PC-3 (cell line): Measurements from ENCODE around the gene SVBP. TPM values are rescaled to one million over a fixed set of nuclear protein-coding genes. Genes with fewer than 3 reads are reported as not detected.

Experiments used
- ATAC-seq: fragments of 200-7000 bp; cut with Tn5 transposase; 2 replicates; pipeline ENCODE4 v1.9.1; 2020; ENCODE audit warnings: mild to moderate bottlenecking, moderate library complexity
- BruUV-seq: library from RNA; stranded (reverse); fragments of 400-500 nt; replicated peaks from 2 replicates; lab custom pipeline; 2021; lab: Mats Ljungman, UMichigan
- CTCF ChIA-PET: fragments of 300-600 bp; sonication (Branson Sonifier 250); formaldehyde crosslinking; loops from one replicate; lab custom pipeline; 2022; ENCODE audit warnings: antibody characterized with exemption; lab: Charles Lee
- POLR2A ChIA-PET: fragments of 300-600 bp; sonication (Branson Sonifier 250); formaldehyde crosslinking; loops from one replicate; lab custom pipeline; 2022; ENCODE audit warnings: antibody characterized with exemption; ENCODE audit not compliant: unreplicated experiment; lab: Charles Lee
- DNase-seq: peaks from one replicate; pipeline ENCODE4 v3.0.0-alpha.2; 2015
- H2AFZ ChIP-seq: fragments of 300-600 bp; sonication (generic); 2 replicates; pipeline ENCODE4 v1.6.0; 2016; ENCODE audit warnings: antibody characterized with exemption, low read length
- H3F3A ChIP-seq: fragments of 300-600 bp; sonication (generic); one replicate; pipeline ENCODE4 v1.6.0; 2017; ENCODE audit warnings: antibody characterized with exemption, low read length, control low read depth, mild to moderate bottlenecking; ENCODE audit not compliant: unreplicated experiment
- H3K27ac ChIP-seq: fragments of 300-600 bp; sonication (generic); 2 replicates; pipeline ENCODE4 v1.5.1; 2016; ENCODE audit warnings: mild to moderate bottlenecking, low read length
- H3K27me3 ChIP-seq: fragments of 300-600 bp; sonication (generic); 2 replicates; pipeline ENCODE4 v1.6.1; 2016; ENCODE audit warnings: low read length, mixed read lengths
- H3K36me3 ChIP-seq: fragments of 300-600 bp; sonication (generic); 2 replicates; pipeline ENCODE4 v1.6.1; 2016; ENCODE audit warnings: low read depth, mixed run types, low read length, mixed read lengths
- H3K4me1 ChIP-seq: fragments of 300-600 bp; sonication (generic); 2 replicates; pipeline ENCODE4 v1.5.1; 2016; ENCODE audit warnings: low read length; ENCODE audit not compliant: insufficient read depth
- H3K4me2 ChIP-seq: fragments of 300-600 bp; sonication (generic); 2 replicates; pipeline ENCODE4 v1.6.0; 2016; ENCODE audit warnings: low read length
- H3K4me3 ChIP-seq: fragments of 300-600 bp; sonication (generic); 2 replicates; pipeline ENCODE4 v1.5.1; 2016; ENCODE audit warnings: mild to moderate bottlenecking, low read length, mixed read lengths
- H3K79me2 ChIP-seq: fragments of 300-600 bp; sonication (generic); 2 replicates; pipeline ENCODE4 v1.6.1; 2017; ENCODE audit warnings: low read length, mixed read lengths
- H3K9ac ChIP-seq: fragments of 300-600 bp; sonication (generic); 2 replicates; pipeline ENCODE4 v1.6.0; 2016; ENCODE audit warnings: mild to moderate bottlenecking, low read length
- H3K9me2 ChIP-seq: fragments of 300-600 bp; sonication (generic); replicated peaks from 2 replicates; pipeline ENCODE4 v1.6.1; 2016; ENCODE audit warnings: mixed run types, low read length, mixed read lengths
- H3K9me3 ChIP-seq: fragments of 300-600 bp; sonication (generic); 2 replicates; pipeline ENCODE4 v1.6.1; 2016; ENCODE audit warnings: low read length, mixed read lengths
- H4K20me1 ChIP-seq: fragments of 300-600 bp; sonication (generic); 2 replicates; pipeline ENCODE4 v1.6.1; 2016; ENCODE audit warnings: low read length, mixed read lengths
- EZH2 ChIP-seq: fragments of 300-600 bp; sonication (generic); IDR thresholded peaks from one replicate; pipeline ENCODE4 v1.6.1; 2017; ENCODE audit warnings: antibody characterized with exemption, mild to moderate bottlenecking, low read length; ENCODE audit not compliant: unreplicated experiment
- EZH2phosphoT487 ChIP-seq: fragments of 300-600 bp; sonication (generic); IDR thresholded peaks from 2 replicates; pipeline ENCODE4 v1.6.1; 2018; ENCODE audit warnings: mild to moderate bottlenecking, antibody characterized with exemption, low read length, borderline replicate concordance
- intact Hi-C: fragments of 100-400 bp; cut with micrococcal nuclease; formaldehyde crosslinking; loops from 2 replicates; pipeline ENCODE4 v1.9.0; 2023
- total RNA-seq: library from RNA; depleted of rRNA; stranded (reverse); fragments of >200 nt; gene quantifications from 2 replicates; pipeline ENCODE4 v1.2.3, GENCODE V29; 2014
- TF ChIP-seq, protein P1 (sequence below): fragments of 300-600 bp; sonication (generic); conservative IDR thresholded peaks from 2 replicates; pipeline ENCODE4 v1.5.1; 2017; ENCODE audit warnings: antibody characterized with exemption, low read depth, mild to moderate bottlenecking, low read length

SVBP gene
- total RNA-seq, 1 experiment from 2014 or later, result 39.7 TPM

DNA sequence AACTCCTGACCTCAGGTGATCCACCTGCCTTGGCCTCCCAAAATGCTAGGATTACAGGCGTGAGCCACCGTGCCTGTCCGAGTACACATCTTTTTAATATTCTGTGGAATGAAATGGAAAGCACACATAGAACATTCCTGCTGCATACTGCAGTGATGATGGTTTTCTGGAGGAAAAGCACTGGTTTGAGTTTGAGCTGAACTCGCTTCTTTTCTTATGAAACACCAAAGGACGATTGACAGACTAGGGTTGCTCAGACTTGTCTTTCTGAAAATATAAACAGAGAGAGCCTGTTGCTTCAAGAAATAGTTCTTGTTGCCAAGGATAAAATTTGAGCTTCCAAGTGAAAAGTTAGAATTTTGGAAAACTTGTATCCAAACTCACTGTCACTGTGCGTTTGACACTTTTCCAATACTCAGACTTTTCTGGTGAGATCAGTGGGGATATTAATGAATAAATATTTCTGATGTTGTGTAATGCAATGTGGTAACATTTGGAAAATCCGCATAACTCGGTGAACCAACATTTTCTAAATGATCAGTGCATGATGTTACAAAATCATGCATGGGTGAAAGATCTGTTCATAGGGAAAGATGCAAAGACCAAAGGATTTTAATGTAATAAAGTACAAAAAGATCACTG is 15.2 kb downstream of the SVBP start:
- H3K36me3 ChIP-seq, result no peaks in the 10 kb centered on the region
- H3K27me3 ChIP-seq, result no peaks in the 10 kb centered on the region
- H3K9me3 ChIP-seq, result no peaks in the 10 kb centered on the region
- TF ChIP-seq, protein P1, sequence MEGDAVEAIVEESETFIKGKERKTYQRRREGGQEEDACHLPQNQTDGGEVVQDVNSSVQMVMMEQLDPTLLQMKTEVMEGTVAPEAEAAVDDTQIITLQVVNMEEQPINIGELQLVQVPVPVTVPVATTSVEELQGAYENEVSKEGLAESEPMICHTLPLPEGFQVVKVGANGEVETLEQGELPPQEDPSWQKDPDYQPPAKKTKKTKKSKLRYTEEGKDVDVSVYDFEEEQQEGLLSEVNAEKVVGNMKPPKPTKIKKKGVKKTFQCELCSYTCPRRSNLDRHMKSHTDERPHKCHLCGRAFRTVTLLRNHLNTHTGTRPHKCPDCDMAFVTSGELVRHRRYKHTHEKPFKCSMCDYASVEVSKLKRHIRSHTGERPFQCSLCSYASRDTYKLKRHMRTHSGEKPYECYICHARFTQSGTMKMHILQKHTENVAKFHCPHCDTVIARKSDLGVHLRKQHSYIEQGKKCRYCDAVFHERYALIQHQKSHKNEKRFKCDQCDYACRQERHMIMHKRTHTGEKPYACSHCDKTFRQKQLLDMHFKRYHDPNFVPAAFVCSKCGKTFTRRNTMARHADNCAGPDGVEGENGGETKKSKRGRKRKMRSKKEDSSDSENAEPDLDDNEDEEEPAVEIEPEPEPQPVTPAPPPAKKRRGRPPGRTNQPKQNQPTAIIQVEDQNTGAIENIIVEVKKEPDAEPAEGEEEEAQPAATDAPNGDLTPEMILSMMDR, result no peak
- no peak for TF ChIP-seq EZH2
- TF ChIP-seq EZH2phosphoT487, result no peak
- DNase-seq (no peak), ATAC-seq (no peak)
- no peaks in the 10 kb centered on the region for H3K9me2 ChIP-seq
- CTCF ChIA-PET, result no interaction called here
- no peaks in the 10 kb centered on the region for H3K79me2 ChIP-seq
- POLR2A ChIA-PET, result no interaction called here
- H3F3A ChIP-seq, result no peaks in the 10 kb centered on the region
- H4K20me1 ChIP-seq, result no peaks in the 10 kb centered on the region
- H3K4me2 ChIP-seq, result no peak overlapping the region
- BruUV-seq, result no TSS peak
- intact Hi-C loops, result no loop called here
- H3K9ac ChIP-seq, result no peak overlapping the region
- no peak overlapping the region for H2AFZ ChIP-seq
- H3K27ac ChIP-seq, result no peak overlapping the region
- H3K4me3 ChIP-seq, result no peak overlapping the region
- H3K4me1 ChIP-seq, result no peaks in the 10 kb centered on the region

DNA sequence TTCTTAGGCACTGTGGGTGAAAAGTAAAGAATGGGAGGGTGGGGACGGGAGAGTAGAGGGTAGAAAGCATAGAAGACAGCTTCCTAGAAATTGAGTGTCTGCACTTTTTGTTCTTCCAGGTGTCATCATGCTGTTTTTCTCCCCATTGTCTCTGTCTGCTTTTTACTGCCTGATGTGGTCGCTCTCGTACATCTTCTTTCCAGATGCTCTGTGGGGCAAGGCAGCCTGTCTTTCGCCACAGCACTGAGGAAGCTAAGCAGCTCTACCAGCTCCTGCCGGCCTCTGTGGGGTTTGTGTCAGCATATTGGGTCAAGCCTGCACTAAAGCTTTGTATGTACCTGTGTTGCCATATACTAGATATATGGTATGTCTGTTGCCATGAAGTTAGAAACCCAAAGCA is 19.2 kb downstream of the SVBP start:
- Histone ChIP-seq H3K36me3 (no peaks in the 10 kb centered on the region), H3K9ac (no peak overlapping the region), H3K4me2 (no peak overlapping the region), H3K4me1 (no peaks in the 10 kb centered on the region), H3K79me2 (no peaks in the 10 kb centered on the region), H2AFZ (no peak overlapping the region), H3K9me3 (no peaks in the 10 kb centered on the region), H3K4me3 (no peak overlapping the region), H4K20me1 (no peaks in the 10 kb centered on the region), H3F3A (no peaks in the 10 kb centered on the region), H3K27ac (no peak overlapping the region), H3K9me2 (no peaks in the 10 kb centered on the region), H3K27me3 (no peaks in the 10 kb centered on the region)
- no TSS peak for BruUV-seq
- intact Hi-C loops, result no loop called here
- DNase-seq, result no peak
- ChIA-PET POLR2A (no interaction called here), CTCF (no interaction called here)
- TF ChIP-seq EZH2 (no peak), EZH2phosphoT487 (no peak)
- TF ChIP-seq, protein P1, result no peak
- ATAC-seq, result no peak

DNA sequence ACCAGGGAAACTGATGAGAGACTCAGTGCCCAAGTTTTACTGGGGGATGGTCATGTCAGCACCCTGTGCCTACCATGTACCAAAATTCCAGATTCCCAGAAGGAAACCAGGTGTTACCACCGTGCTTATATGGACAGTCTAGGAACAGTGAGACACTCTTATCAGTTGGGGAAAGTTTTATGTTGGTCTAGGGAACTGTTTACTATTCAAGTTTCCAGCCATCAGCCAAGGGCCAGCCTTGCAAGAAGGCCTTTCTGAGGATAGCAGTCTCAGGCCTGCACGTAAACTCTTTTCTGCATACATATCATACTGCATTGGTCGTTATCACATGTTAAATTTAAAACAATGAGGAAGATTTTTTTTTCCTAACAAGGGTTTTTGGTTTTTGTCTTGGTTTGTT is 19.8 kb downstream of the SVBP start:
- H4K20me1 ChIP-seq, result no peaks in the 10 kb centered on the region
- no peak overlapping the region for H2AFZ ChIP-seq
- H3K9me3 ChIP-seq, result no peaks in the 10 kb centered on the region
- H3K9ac ChIP-seq, result no peak overlapping the region
- intact Hi-C loops, result no loop called here
- BruUV-seq, result no TSS peak
- H3K27me3 ChIP-seq, result no peaks in the 10 kb centered on the region
- TF ChIP-seq EZH2phosphoT487, result no peak
- no peak for TF ChIP-seq EZH2
- TF ChIP-seq, protein P1, result no peak
- no peak overlapping the region for H3K27ac ChIP-seq
- ATAC-seq (no peak), DNase-seq (no peak)
- H3K4me1 ChIP-seq, result no peaks in the 10 kb centered on the region
- no peaks in the 10 kb centered on the region for H3K36me3 ChIP-seq
- no peaks in the 10 kb centered on the region for H3F3A ChIP-seq
- no peak overlapping the region for H3K4me2 ChIP-seq
- no peak overlapping the region for H3K4me3 ChIP-seq
- POLR2A ChIA-PET, result no interaction called here
- H3K79me2 ChIP-seq, result no peaks in the 10 kb centered on the region
- CTCF ChIA-PET, result no interaction called here
- no peaks in the 10 kb centered on the region for H3K9me2 ChIP-seq
